Activated CD8-positive, alpha-beta T cell treated with anti-CD3 and anti-CD28 coated beads for 36 hours (primary cell): ENCODE measurements around the gene TRIM59. TPM values are rescaled to one million over a fixed set of nuclear protein-coding genes. Genes with fewer than 3 reads are reported as not detected.

ENCODE experiments used
- ATAC-seq: fragments of 200-7000 bp; cut with Tn5 transposase; one replicate; pipeline ENCODE4 v1.10.0; 2021; ENCODE audit warnings: mild to moderate bottlenecking, moderate library complexity
- CTCF ChIA-PET: fragments of 350-600 bp; sonication (Branson Sonifier 250); formaldehyde crosslinking; loops from one replicate; lab custom pipeline; 2021; ENCODE audit warnings: antibody characterized with exemption; lab: Charles Lee
- POLR2A ChIA-PET: fragments of 350-600 bp; sonication (Branson Sonifier 250); formaldehyde crosslinking; loops from one replicate; lab custom pipeline; 2021; ENCODE audit warnings: antibody characterized with exemption; lab: Charles Lee
- DNase-seq: peaks from one replicate; pipeline ENCODE4 v3.0.0-alpha.2; 2020
- H3K27ac Mint-ChIP-seq: one replicate; pipeline ENCODE4 v1.8.0; 2021; ENCODE audit warnings: mild to moderate bottlenecking, mixed read lengths
- H3K27me3 Mint-ChIP-seq: one replicate; pipeline ENCODE4 v1.8.0; 2021; ENCODE audit warnings: mixed read lengths
- H3K36me3 Mint-ChIP-seq: one replicate; pipeline ENCODE4 v1.8.0; 2021; ENCODE audit warnings: low read depth, mixed read lengths
- H3K4me1 Mint-ChIP-seq: one replicate; pipeline ENCODE4 v1.8.0; 2021; ENCODE audit warnings: low read depth, mixed read lengths
- H3K4me3 Mint-ChIP-seq: one replicate; pipeline ENCODE4 v1.8.0; 2021; ENCODE audit warnings: mild to moderate bottlenecking, moderate library complexity, mixed read lengths
- H3K9me3 Mint-ChIP-seq: one replicate; pipeline ENCODE4 v1.8.0; 2021; ENCODE audit warnings: mixed read lengths
- CTCF ChIP-seq: fragments of 200-600 bp; IDR thresholded peaks from one replicate; pipeline ENCODE4 v1.8.0; 2022; ENCODE audit warnings: antibody characterized with exemption, mild to moderate bottlenecking
- intact Hi-C: fragments of 100-400 bp; cut with micrococcal nuclease; formaldehyde crosslinking; loops from one replicate; pipeline ENCODE4 v1.10.0; 2022
- total RNA-seq, 2 experiments: library from RNA; stranded (reverse); gene quantifications; one replicate each; pipeline ENCODE4 v1.2.3, GENCODE V29; 2021

TRIM59 gene, protein sequence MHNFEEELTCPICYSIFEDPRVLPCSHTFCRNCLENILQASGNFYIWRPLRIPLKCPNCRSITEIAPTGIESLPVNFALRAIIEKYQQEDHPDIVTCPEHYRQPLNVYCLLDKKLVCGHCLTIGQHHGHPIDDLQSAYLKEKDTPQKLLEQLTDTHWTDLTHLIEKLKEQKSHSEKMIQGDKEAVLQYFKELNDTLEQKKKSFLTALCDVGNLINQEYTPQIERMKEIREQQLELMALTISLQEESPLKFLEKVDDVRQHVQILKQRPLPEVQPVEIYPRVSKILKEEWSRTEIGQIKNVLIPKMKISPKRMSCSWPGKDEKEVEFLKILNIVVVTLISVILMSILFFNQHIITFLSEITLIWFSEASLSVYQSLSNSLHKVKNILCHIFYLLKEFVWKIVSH
- total RNA-seq = 10 to 100 TPM; 27.0 to 27.8 TPM

GRCh38 chr3:160449636-160450598 is at the start of gene TRIM59:
TRIM59 (minus strand) TSS chr3:160449786; CDS start chr3:160439183, 10,603 bp downstream.
- Mint-ChIP-seq H3K27me3 (no peaks in the 10 kb centered on the region), H3K27ac (peak within 1 kb of the TSS; percentile 96), H3K4me1 (peaks cover 19% of the 10 kb centered on the region), H3K36me3 (peaks cover 21% of the 10 kb centered on the region), H3K9me3 (peaks cover 2% of the 10 kb centered on the region), H3K4me3 (peak within 1 kb of the TSS; percentile 97)
- DNase-seq (peak; percentile 99), ATAC-seq (peak; percentile 96)
- intact Hi-C loops = loop anchor here (5.0 kb wide), 2 partner anchors 37 to 307 kb away; partner anchors contain the start of gene PPM1L
- no peak for TF ChIP-seq CTCF
- ChIA-PET POLR2A (interaction anchor here (1.2 to 3.4 kb wide), 14 partner anchors 9 to 306 kb away, joined by 3 to 28 read pairs (median 6); partner anchors contain the start of genes IFT80 and SMC4), CTCF (interaction anchor here (0.9 to 1.8 kb wide), 5 partner anchors 9 to 56 kb away, joined by 3 to 9 read pairs (median 3); no protein-coding TSS in a partner anchor)

GRCh38 chr3:160498202-160498601 is 48.6 kb upstream of the TRIM59 start:
- CTCF ChIA-PET = interaction anchor here (1.6 kb wide), 1 partner anchor 67 kb away, joined by 3 read pairs; the partner anchor contains the start of gene KPNA4
- H3K9me3 Mint-ChIP-seq = no peaks in the 10 kb centered on the region
- H3K36me3 Mint-ChIP-seq = peaks cover 31% of the 10 kb centered on the region
- ATAC-seq (no peak), DNase-seq (no peak)
- H3K27ac Mint-ChIP-seq = no peak overlapping the region
- no peak for TF ChIP-seq CTCF
- intact Hi-C loops = loop anchor here (10.0 kb wide), 1 partner anchor 463 kb away; no protein-coding TSS in a partner anchor
- no peaks in the 10 kb centered on the region for H3K4me1 Mint-ChIP-seq
- POLR2A ChIA-PET = no interaction called here
- no peak overlapping the region for H3K4me3 Mint-ChIP-seq
- no peaks in the 10 kb centered on the region for H3K27me3 Mint-ChIP-seq

GRCh38 chr3:160490166-160490565 is 40.6 kb upstream of the TRIM59 start:
- no peak overlapping the region for H3K4me3 Mint-ChIP-seq
- CTCF ChIA-PET = no interaction called here
- POLR2A ChIA-PET = no interaction called here
- H3K4me1 Mint-ChIP-seq = peaks cover 3% of the 10 kb centered on the region
- intact Hi-C loops = loop anchor here (10.0 kb wide), 1 partner anchor 455 kb away; no protein-coding TSS in a partner anchor
- H3K27me3 Mint-ChIP-seq = peaks cover 1% of the 10 kb centered on the region
- ATAC-seq (no peak), DNase-seq (no peak)
- H3K36me3 Mint-ChIP-seq = no peaks in the 10 kb centered on the region
- no peaks in the 10 kb centered on the region for H3K9me3 Mint-ChIP-seq
- no peak for TF ChIP-seq CTCF
- no peak overlapping the region for H3K27ac Mint-ChIP-seq

DNA sequence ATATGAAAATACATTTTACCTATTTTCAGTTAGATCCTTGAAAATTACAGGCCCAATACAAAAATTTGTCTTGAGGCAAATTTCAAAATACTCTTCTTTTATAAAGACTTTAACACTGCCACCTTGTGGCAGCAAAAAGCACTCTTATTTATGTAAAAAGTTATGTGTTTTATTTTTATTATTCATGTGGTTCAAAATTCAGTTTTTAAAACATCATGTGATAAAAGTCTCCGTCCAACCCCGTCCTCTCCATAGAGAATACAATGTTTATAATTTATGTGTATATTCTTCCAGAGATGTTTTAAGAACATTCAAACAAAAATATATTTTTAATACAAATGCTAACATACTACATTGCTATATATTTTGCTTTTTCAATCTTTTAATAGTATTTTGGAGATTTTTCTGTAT is 36.9 kb upstream of the TRIM59 start:
- peaks cover 1% of the 10 kb centered on the region for H3K27me3 Mint-ChIP-seq
- no peaks in the 10 kb centered on the region for H3K36me3 Mint-ChIP-seq
- peaks cover 3% of the 10 kb centered on the region for H3K4me1 Mint-ChIP-seq
- POLR2A ChIA-PET = no interaction called here
- no peaks in the 10 kb centered on the region for H3K9me3 Mint-ChIP-seq
- no peak overlapping the region for H3K27ac Mint-ChIP-seq
- no peak overlapping the region for H3K4me3 Mint-ChIP-seq
- ATAC-seq (no peak), DNase-seq (peak; percentile 26)
- intact Hi-C loops = loop anchor here (5.0 to 10.0 kb wide), 3 partner anchors 39 to 602 kb away; partner anchors contain the start of gene TRIM59
- CTCF ChIA-PET = interaction anchor here (1.0 to 1.6 kb wide), 6 partner anchors 9 to 601 kb away, joined by 3 to 5 read pairs (median 4); no protein-coding TSS in a partner anchor
- peak; percentile 66 for TF ChIP-seq CTCF
